Stimulated activated CD4-positive, alpha-beta T cell treated with anti-CD3 and anti-CD28 coated beads, Interleukin-1b, Interleukin-23, amount 100 ng/mL, for 1 hour (primary cell): ENCODE data around the gene FAAH.
A peak's percentile ranks its signal among the peaks of the same experiment; 100 is the strongest.
"Not testable (repeated sequence)": the region's sequence is repeated elsewhere in the genome, so short reads cannot be mapped to it uniquely, and the experiment has no call there.

Experiments
- DNase-seq, 2 donors: peaks; one replicate each; pipeline ENCODE4 v3.0.0-alpha.2; 2020; ENCODE audit warnings: low read depth in 2 of 2

The FAAH gene

GRCh38 chr1:46394108-46394871, at the start of gene FAAH:
FAAH (plus strand) TSS chr1:46394317; CDS start chr1:46394349, 32 bp downstream.
- peak in 1 of 2 donors; percentile 19 for DNase-seq

- no peak for DNase-seq
These were observed 49.6 kb upstream of the FAAH start for GRCh38 chr1:46344481-46344880.

- no peak for DNase-seq
These were observed 48.8 kb upstream of the FAAH start for GRCh38 chr1:46345281-46345680.

GRCh38 chr1:46352363-46352762, 41.8 kb upstream of the FAAH start:
- no peak for DNase-seq

GRCh38 chr1:46355920-46356319, 38.2 kb upstream of the FAAH start:
- DNase-seq, result not testable (repeated sequence)

- DNase-seq, result no peak
These were observed 32.0 kb upstream of the FAAH start for GRCh38 chr1:46362158-46362557.

- no peak for DNase-seq
These were observed 31.0 kb upstream of the FAAH start for GRCh38 chr1:46363121-46363520.

GRCh38 chr1:46364612-46365011, 29.5 kb upstream of the FAAH start:
- no peak for DNase-seq

GRCh38 chr1:46365796-46366195, 28.3 kb upstream of the FAAH start:
- not testable (repeated sequence) for DNase-seq

GRCh38 chr1:46367072-46367471, 27.0 kb upstream of the FAAH start:
- DNase-seq, result no peak

- DNase-seq, result not testable (repeated sequence)
These were observed 26.4 kb upstream of the FAAH start for GRCh38 chr1:46367701-46368100.

- DNase-seq, result no peak
These were observed 25.3 kb upstream of the FAAH start for GRCh38 chr1:46368791-46369190.

GRCh38 chr1:46369542-46370213, 24.4 kb upstream of the FAAH start:
- no peak for DNase-seq

GRCh38 chr1:46370214-46370633, 23.9 kb upstream of the FAAH start:
- DNase-seq, result no peak

- no peak for DNase-seq
These were observed 21.7 kb upstream of the FAAH start for GRCh38 chr1:46372431-46372830.

- DNase-seq, result no peak
These were observed 14.1 kb upstream of the FAAH start for GRCh38 chr1:46379996-46380395.

- no peak for DNase-seq
These were observed 13.6 kb upstream of the FAAH start for GRCh38 chr1:46380508-46380907.

GRCh38 chr1:46393510-46393909, 607 bp upstream of the FAAH start:
- no peak for DNase-seq

GRCh38 chr1:46394872-46395465, 852 bp downstream of the FAAH start:
- DNase-seq, result no peak

- DNase-seq, result no peak
These were observed 2.6 kb downstream of the FAAH start for GRCh38 chr1:46396441-46397398.

GRCh38 chr1:46399307-46399706, 5.2 kb downstream of the FAAH start:
- no peak for DNase-seq

GRCh38 chr1:46400421-46400820, 6.3 kb downstream of the FAAH start:
- DNase-seq, result no peak
